OCI-LY1 (cell line): Measurements from ENCODE around the gene SAMD3.

Experiments
- H2AFZ ChIP-seq: fragments of 200-600 bp; sonication (generic), shearing (Covaris generic); 2 replicates; pipeline ENCODE4 v1.6.0; 2014; ENCODE audit warnings: antibody characterized with exemption, mild to moderate bottlenecking, low read length
- H3F3A ChIP-seq: fragments of 200-600 bp; sonication (generic), shearing (Covaris generic); 2 replicates; pipeline ENCODE4 v1.6.0; 2014; ENCODE audit warnings: mild to moderate bottlenecking, antibody characterized with exemption, low read length, moderate library complexity; ENCODE audit not compliant: insufficient read depth
- H3K27ac ChIP-seq: fragments of 200-600 bp; sonication (generic); 2 replicates; pipeline ENCODE4 v1.5.1; 2014; ENCODE audit warnings: low read length, mixed run types, mild to moderate bottlenecking, low read depth; ENCODE audit not compliant: poor library complexity, severe bottlenecking
- H3K27me3 ChIP-seq: fragments of 200-600 bp; sonication (generic); 2 replicates; pipeline ENCODE4 v1.6.0; 2014; ENCODE audit warnings: antibody characterized with exemption, mild to moderate bottlenecking, low read length, moderate library complexity; ENCODE audit not compliant: insufficient read depth
- H3K36me3 ChIP-seq: fragments of 200-600 bp; sonication (generic); 2 replicates; pipeline ENCODE4 v1.6.1; 2014; ENCODE audit warnings: mild to moderate bottlenecking, antibody characterized with exemption, low read length, moderate library complexity, mixed read lengths; ENCODE audit not compliant: insufficient read depth
- H3K4me1 ChIP-seq: fragments of 200-600 bp; sonication (generic); 2 replicates; pipeline ENCODE4 v1.5.1; 2014; ENCODE audit warnings: mild to moderate bottlenecking, low read length, moderate library complexity; ENCODE audit not compliant: insufficient read depth, severe bottlenecking
- H3K4me2 ChIP-seq: fragments of 200-600 bp; sonication (generic), shearing (Covaris generic); 2 replicates; pipeline ENCODE4 v1.6.1; 2014; ENCODE audit warnings: low read length
- H3K4me3 ChIP-seq: fragments of 200-600 bp; sonication (generic); 2 replicates; pipeline ENCODE4 v1.5.1; 2014; ENCODE audit warnings: low read length, low read depth, mild to moderate bottlenecking, mixed read lengths; ENCODE audit not compliant: poor library complexity, severe bottlenecking
- H3K79me2 ChIP-seq: fragments of 200-600 bp; shearing (Covaris generic); 2 replicates; pipeline ENCODE4 v1.6.1; 2016; ENCODE audit warnings: mixed run types, low read length, mixed read lengths; ENCODE audit not compliant: insufficient read depth
- H3K9ac ChIP-seq: fragments of 200-600 bp; sonication (generic), shearing (Covaris generic); 2 replicates; pipeline ENCODE4 v1.6.1; 2014; ENCODE audit warnings: mild to moderate bottlenecking, low read length, mixed read lengths
- H3K9me2 ChIP-seq: fragments of 200-600 bp; sonication (generic), shearing (Covaris generic); 2 replicates; pipeline ENCODE4 v1.6.1; 2014; ENCODE audit warnings: low read depth, mild to moderate bottlenecking, low read length, mixed read lengths
- H3K9me3 ChIP-seq: fragments of 200-600 bp; shearing (Covaris generic); 2 replicates; pipeline ENCODE4 v1.6.1; 2014; ENCODE audit warnings: low read length, mixed read lengths
- H4K20me1 ChIP-seq: fragments of 200-600 bp; sonication (generic), shearing (Covaris generic); 2 replicates; pipeline ENCODE4 v1.6.0; 2016; ENCODE audit warnings: mild to moderate bottlenecking, low read length; ENCODE audit not compliant: insufficient read depth
- CTCF ChIP-seq: fragments of 200-600 bp; sonication (generic), shearing (Covaris generic); IDR thresholded peaks from 2 replicates; pipeline ENCODE4 v1.5.1; 2017; ENCODE audit warnings: mild to moderate bottlenecking, antibody characterized with exemption, low read length, moderate library complexity, mixed read lengths
- EZH2 ChIP-seq: fragments of 200-600 bp; sonication (generic), shearing (Covaris generic); IDR thresholded peaks from 2 replicates; pipeline ENCODE4 v1.8.0; 2017; ENCODE audit warnings: borderline replicate concordance, mixed run types, mild to moderate bottlenecking, antibody characterized with exemption, low read length, moderate library complexity, mixed read lengths

Gene SAMD3

DNA sequence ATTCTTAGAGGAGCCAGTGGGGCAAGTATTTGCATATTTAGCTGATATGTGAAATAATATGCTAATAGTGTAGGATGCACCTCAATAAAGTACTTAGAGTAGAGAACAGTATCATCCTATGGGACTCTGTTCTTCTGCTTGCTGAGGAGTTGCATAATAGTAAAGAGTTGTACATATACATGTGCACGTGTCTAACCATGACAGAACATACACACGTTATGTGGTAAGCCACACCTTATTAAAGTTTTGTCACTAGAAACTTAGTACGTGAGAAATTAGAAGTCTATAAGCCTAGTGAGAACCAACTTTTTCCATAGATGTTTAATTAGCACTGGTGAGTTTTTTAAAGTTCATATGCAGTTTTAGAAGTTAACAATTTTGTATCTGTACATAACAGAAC, 123.6 kb downstream of the SAMD3 start:
- H4K20me1 ChIP-seq: no peaks in the 10 kb centered on the region
- no peaks in the 10 kb centered on the region for H3K4me1 ChIP-seq
- no peaks in the 10 kb centered on the region for H3F3A ChIP-seq
- H3K79me2 ChIP-seq: no peaks in the 10 kb centered on the region
- H3K27ac ChIP-seq: no peak overlapping the region
- no peak overlapping the region for H3K4me3 ChIP-seq
- no peaks in the 10 kb centered on the region for H3K27me3 ChIP-seq
- no peak overlapping the region for H3K9ac ChIP-seq
- no peak overlapping the region for H3K4me2 ChIP-seq
- no peak overlapping the region for H2AFZ ChIP-seq
- H3K36me3 ChIP-seq: peaks cover 13% of the 10 kb centered on the region
- no peaks in the 10 kb centered on the region for H3K9me2 ChIP-seq
- no peaks in the 10 kb centered on the region for H3K9me3 ChIP-seq
- TF ChIP-seq CTCF (no peak), EZH2 (no peak)

DNA sequence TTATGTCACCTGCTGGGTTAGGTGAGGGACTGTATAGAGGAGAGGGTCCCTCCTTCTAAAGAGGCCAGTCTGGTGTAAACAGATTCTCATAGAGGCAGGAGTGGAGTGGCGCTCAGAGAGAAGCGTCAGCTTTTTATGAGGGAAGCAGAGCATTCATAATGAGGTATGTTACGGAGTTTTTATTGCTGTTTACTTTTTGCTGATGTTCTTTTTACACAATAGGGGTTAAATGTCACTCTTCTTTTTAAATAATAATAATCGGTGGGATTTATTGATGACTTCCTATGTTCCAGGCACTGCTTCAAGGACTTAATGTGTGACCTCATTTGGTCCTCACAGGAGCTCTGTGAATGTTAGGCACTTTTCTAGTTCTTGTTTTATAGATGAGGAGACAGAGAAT, 124.4 kb downstream of the SAMD3 start:
- no peak overlapping the region for H3K4me3 ChIP-seq
- no peak for TF ChIP-seq EZH2
- TF ChIP-seq CTCF: no peak
- no peak overlapping the region for H3K27ac ChIP-seq
- no peaks in the 10 kb centered on the region for H3K79me2 ChIP-seq
- H3F3A ChIP-seq: no peaks in the 10 kb centered on the region
- no peak overlapping the region for H3K9ac ChIP-seq
- H3K4me1 ChIP-seq: no peaks in the 10 kb centered on the region
- no peaks in the 10 kb centered on the region for H4K20me1 ChIP-seq
- no peaks in the 10 kb centered on the region for H3K27me3 ChIP-seq
- no peaks in the 10 kb centered on the region for H3K9me3 ChIP-seq
- H3K4me2 ChIP-seq: no peak overlapping the region
- no peaks in the 10 kb centered on the region for H3K9me2 ChIP-seq
- H3K36me3 ChIP-seq: peaks cover 16% of the 10 kb centered on the region
- no peak overlapping the region for H2AFZ ChIP-seq
